Loucy (cell line): Measurements from ENCODE around the gene S100A11.

Experiments used
- CTCF ChIP-seq: fragments of 200-600 bp; sonication (generic); conservative IDR thresholded peaks from 2 replicates; pipeline ENCODE4 v1.5.1; 2014; ENCODE audit warnings: mild to moderate bottlenecking, antibody characterized with exemption, low read length
- EZH2phosphoT487 ChIP-seq: fragments of 200-600 bp; IDR thresholded peaks from 2 replicates; pipeline ENCODE4 v1.6.1; 2018; ENCODE audit warnings: antibody characterized with exemption, mild to moderate bottlenecking, moderate library complexity, borderline replicate concordance

GRCh38 chr1:152020849-152021248, 16.0 kb downstream of the S100A11 start:
- no peak for TF ChIP-seq CTCF
- no peak for TF ChIP-seq EZH2phosphoT487
